Mesothelial cell of epicardium (in vitro differentiated cells): ENCODE results near the gene UBE4A. TPM values are rescaled to one million over a fixed set of nuclear protein-coding genes. Genes with fewer than 3 reads are reported as not detected.

Experiments used
- DNase-seq, 2 experiments: peaks; one replicate each; pipeline ENCODE4 v3.0.0; 2021; ENCODE audit warnings: low spot score in 2 of 2; ENCODE audit not compliant: unreplicated experiment in 2 of 2
- H3K27ac Mint-ChIP-seq: 2 replicates; pipeline ENCODE4 v1.8.0; 2021; ENCODE audit warnings: mixed read lengths
- H3K27me3 Mint-ChIP-seq: 2 replicates; pipeline ENCODE4 v1.8.0; 2021; ENCODE audit warnings: low read depth, mixed read lengths
- H3K36me3 Mint-ChIP-seq: 2 replicates; pipeline ENCODE4 v1.8.0; 2021; ENCODE audit warnings: mixed read lengths
- H3K4me1 Mint-ChIP-seq: 2 replicates; pipeline ENCODE4 v1.8.0; 2021; ENCODE audit warnings: mixed read lengths
- H3K4me3 Mint-ChIP-seq: 2 replicates; pipeline ENCODE4 v1.8.0; 2021; ENCODE audit warnings: mild to moderate bottlenecking, moderate library complexity, mixed read lengths
- H3K9me3 Mint-ChIP-seq: 2 replicates; pipeline ENCODE4 v1.8.0; 2021; ENCODE audit warnings: mixed read lengths
- total RNA-seq: library from RNA; stranded (reverse); gene quantifications from 3 replicates; pipeline ENCODE4 v1.2.1, GENCODE V29; 2021
- TF ChIP-seq, protein P1 (sequence below): fragments of 200-600 bp; sonication (generic); IDR thresholded peaks from one replicate; pipeline ENCODE4 v1.5.0; 2021; ENCODE audit warnings: antibody characterized with exemption; ENCODE audit not compliant: unreplicated experiment

The UBE4A gene
- total RNA-seq, 1 donor from 2014 or later: 40.5 TPM

DNA sequence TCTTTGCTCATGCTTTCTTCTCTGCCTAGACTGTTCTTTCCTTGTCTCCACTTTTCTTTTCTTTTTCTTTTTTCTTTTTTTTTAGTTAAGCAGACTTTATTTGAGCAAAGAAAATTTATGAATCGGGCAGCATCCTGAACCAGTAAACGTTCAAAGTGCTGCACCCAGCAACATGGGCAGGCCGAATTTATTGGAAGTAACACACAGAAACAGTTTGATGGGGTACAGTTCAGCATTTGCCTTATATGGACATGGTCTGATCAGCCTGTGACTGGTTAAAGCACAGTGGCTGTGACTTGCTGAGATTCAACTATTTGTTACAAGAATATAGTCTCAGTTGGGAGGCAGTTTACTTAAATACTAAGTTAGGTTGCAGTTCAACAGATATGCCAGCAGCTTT, 38.9 kb upstream of the UBE4A start:
- H3K4me1 Mint-ChIP-seq: peaks cover 20% of the 10 kb centered on the region
- H3K27me3 Mint-ChIP-seq: peaks cover 26% of the 10 kb centered on the region
- no peak for DNase-seq
- TF ChIP-seq, protein P1, sequence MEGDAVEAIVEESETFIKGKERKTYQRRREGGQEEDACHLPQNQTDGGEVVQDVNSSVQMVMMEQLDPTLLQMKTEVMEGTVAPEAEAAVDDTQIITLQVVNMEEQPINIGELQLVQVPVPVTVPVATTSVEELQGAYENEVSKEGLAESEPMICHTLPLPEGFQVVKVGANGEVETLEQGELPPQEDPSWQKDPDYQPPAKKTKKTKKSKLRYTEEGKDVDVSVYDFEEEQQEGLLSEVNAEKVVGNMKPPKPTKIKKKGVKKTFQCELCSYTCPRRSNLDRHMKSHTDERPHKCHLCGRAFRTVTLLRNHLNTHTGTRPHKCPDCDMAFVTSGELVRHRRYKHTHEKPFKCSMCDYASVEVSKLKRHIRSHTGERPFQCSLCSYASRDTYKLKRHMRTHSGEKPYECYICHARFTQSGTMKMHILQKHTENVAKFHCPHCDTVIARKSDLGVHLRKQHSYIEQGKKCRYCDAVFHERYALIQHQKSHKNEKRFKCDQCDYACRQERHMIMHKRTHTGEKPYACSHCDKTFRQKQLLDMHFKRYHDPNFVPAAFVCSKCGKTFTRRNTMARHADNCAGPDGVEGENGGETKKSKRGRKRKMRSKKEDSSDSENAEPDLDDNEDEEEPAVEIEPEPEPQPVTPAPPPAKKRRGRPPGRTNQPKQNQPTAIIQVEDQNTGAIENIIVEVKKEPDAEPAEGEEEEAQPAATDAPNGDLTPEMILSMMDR: no peak
- H3K36me3 Mint-ChIP-seq: no peaks in the 10 kb centered on the region
- no peak overlapping the region for H3K4me3 Mint-ChIP-seq
- no peaks in the 10 kb centered on the region for H3K9me3 Mint-ChIP-seq
- H3K27ac Mint-ChIP-seq: no peak overlapping the region

DNA sequence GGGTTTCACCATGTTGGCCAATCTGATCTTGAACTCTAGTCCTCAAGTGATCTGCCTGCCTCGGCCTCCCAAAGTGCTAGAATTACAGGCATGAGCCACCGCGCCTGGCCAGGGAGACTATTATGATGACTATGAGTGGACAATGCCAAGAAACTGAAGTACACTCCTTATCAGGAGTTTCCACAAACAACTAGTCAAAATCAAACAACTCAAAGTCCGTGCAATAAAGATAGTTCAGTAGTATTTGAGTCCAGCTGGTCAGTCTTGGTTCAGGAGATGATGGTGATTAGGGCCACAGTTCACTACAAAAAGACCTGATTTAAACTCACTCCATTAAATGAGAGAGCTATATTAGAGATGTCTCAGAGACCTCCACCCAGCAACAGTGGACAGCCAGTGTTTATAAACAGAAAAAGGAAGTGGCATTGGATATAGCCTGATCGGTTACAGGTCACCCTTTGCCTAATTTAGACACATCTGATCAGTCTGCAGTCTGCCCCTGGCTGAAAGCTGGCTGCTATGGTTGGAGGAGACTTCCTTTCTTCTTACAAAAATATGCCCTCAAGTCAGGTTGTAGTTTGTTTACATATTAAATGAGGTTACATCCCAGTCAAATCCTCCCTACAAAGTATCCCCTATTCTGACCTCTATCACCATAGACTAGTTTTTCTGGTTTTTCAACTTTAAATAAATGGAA, 37.9 kb upstream of the UBE4A start:
- Mint-ChIP-seq H3K27ac (no peak overlapping the region), H3K9me3 (no peaks in the 10 kb centered on the region), H3K27me3 (peaks cover 22% of the 10 kb centered on the region), H3K4me3 (no peak overlapping the region), H3K4me1 (peaks cover 11% of the 10 kb centered on the region), H3K36me3 (no peaks in the 10 kb centered on the region)
- no peak for DNase-seq
- TF ChIP-seq, protein P1: no peak

- H3K27ac Mint-ChIP-seq: no peak overlapping the region
These were observed 36.7 kb upstream of the UBE4A start for GRCh38 chr11:118322721-118323120.

DNA sequence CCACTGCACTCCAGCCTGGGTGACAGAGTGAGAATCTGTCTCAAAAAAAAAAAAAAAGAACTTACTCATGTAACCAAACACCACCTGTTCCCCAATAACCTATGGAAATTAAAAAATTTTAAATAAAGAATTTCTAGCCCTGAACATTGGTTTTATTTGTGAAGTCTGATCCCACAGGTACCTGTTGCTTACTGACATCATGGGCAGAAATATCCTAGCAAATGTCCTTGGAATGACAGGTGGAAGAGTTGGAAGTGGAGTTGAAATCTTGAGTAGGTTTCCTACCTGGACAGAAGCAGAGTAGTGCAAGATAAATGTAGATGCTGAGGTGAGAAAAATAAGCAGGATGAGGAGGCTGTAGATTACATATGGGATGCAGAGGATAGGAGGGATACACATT, 34.1 kb upstream of the UBE4A start:
- H3K4me3 Mint-ChIP-seq: no peak overlapping the region
- H3K36me3 Mint-ChIP-seq: no peaks in the 10 kb centered on the region
- H3K9me3 Mint-ChIP-seq: peaks cover 5% of the 10 kb centered on the region
- TF ChIP-seq, protein P1: no peak
- DNase-seq: no peak
- peaks cover 9% of the 10 kb centered on the region for H3K4me1 Mint-ChIP-seq
- no peak overlapping the region for H3K27ac Mint-ChIP-seq
- peaks cover 26% of the 10 kb centered on the region for H3K27me3 Mint-ChIP-seq

More at GRCh38 chr11:118322721-118323120, 36.7 kb upstream of the UBE4A start:
- no peak for DNase-seq
- no peaks in the 10 kb centered on the region for H3K9me3 Mint-ChIP-seq
- no peaks in the 10 kb centered on the region for H3K36me3 Mint-ChIP-seq
- H3K4me3 Mint-ChIP-seq: no peak overlapping the region
- peaks cover 9% of the 10 kb centered on the region for H3K4me1 Mint-ChIP-seq
- H3K27me3 Mint-ChIP-seq: peaks cover 17% of the 10 kb centered on the region
- TF ChIP-seq, protein P1: no peak

GRCh38 chr11:118328745-118329144, 30.7 kb upstream of the UBE4A start:
- Mint-ChIP-seq H3K27ac (no peak overlapping the region), H3K4me3 (no peak overlapping the region), H3K9me3 (peaks cover 5% of the 10 kb centered on the region), H3K27me3 (peaks cover 24% of the 10 kb centered on the region), H3K4me1 (no peaks in the 10 kb centered on the region), H3K36me3 (no peaks in the 10 kb centered on the region)
- DNase-seq: no peak
- TF ChIP-seq, protein P1: no peak

DNA sequence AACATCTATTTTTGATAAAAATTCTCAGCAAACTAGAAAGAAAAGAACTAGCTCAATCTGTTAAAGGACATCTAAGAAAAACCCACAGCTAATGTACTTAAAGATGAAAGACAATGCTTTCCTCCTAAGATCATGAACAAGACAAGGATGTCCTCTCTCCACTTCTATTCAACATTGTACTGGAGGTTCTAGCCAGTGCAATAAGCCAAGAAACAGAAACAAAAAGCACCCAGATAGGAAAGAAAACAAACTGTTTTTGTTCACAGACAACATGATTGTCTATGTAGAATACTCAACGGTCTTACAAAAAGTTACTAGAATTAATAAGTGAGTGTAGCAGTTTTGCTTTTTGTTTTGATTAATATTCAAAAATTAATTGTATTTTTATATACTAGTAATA, 24.7 kb upstream of the UBE4A start:
- H3K27me3 Mint-ChIP-seq: peaks cover 30% of the 10 kb centered on the region
- H3K4me1 Mint-ChIP-seq: no peaks in the 10 kb centered on the region
- no peaks in the 10 kb centered on the region for H3K9me3 Mint-ChIP-seq
- no peak overlapping the region for H3K4me3 Mint-ChIP-seq
- H3K27ac Mint-ChIP-seq: no peak overlapping the region
- TF ChIP-seq, protein P1: no peak
- no peak for DNase-seq
- H3K36me3 Mint-ChIP-seq: no peaks in the 10 kb centered on the region
